Colonic mucosa (tissue), 4 donors: ENCODE measurements around the gene LRRN4. TPM values are rescaled to one million over a fixed set of nuclear protein-coding genes. Genes with fewer than 3 reads are reported as not detected.

Source experiments
- DNase-seq: peaks from one replicate; pipeline ENCODE4 v3.0.0-alpha.2; 2020
- H3K27ac ChIP-seq: fragments of 200-600 bp; one replicate; pipeline ENCODE4 v1.8.0; 2021
- H3K27me3 ChIP-seq: fragments of 200-600 bp; one replicate; pipeline ENCODE4 v1.8.0; 2021
- H3K36me3 ChIP-seq: fragments of 200-600 bp; one replicate; pipeline ENCODE4 v1.8.0; 2021
- H3K4me1 ChIP-seq: fragments of 200-600 bp; one replicate; pipeline ENCODE4 v1.8.0; 2021; ENCODE audit warnings: mild to moderate bottlenecking
- H3K4me3 ChIP-seq: fragments of 200-600 bp; one replicate; pipeline ENCODE4 v1.8.0; 2021
- H3K9ac ChIP-seq, 2 donors: one replicate each; pipeline ENCODE4 v1.7.0; 2013; ENCODE audit warnings: control low read depth in 2 of 2, low read depth in 2 of 2, low read length in 2 of 2
- H3K9me3 ChIP-seq: fragments of 200-600 bp; one replicate; pipeline ENCODE4 v1.8.0; 2021
- CTCF ChIP-seq: fragments of 200-600 bp; IDR thresholded peaks from one replicate; pipeline ENCODE4 v1.8.0; 2022; ENCODE audit warnings: antibody characterized with exemption, mild to moderate bottlenecking
- intact Hi-C: fragments of 100-400 bp; cut with DNase I; formaldehyde crosslinking; loops from one replicate; pipeline ENCODE4 v1.14.1; 2022
- total RNA-seq, 2 donors: library from RNA; stranded (reverse); fragmentation: NEBNext Ultra II Directional in 1 of 2; extraction: Animal tissue kit (Norgen Biotek cat#: 25700) in 1 of 2; gene quantifications; one replicate each; pipeline ENCODE4 v1.2.1, GENCODE V29; 2021
- donor health status: healthy.
- donor health status: DM: no; HTN: no; CAD: no.
- donor health status: DM: no; HTN: no; CAD: no.

Gene LRRN4
- total RNA-seq, 2 donors from 2014 or later = not detected

GRCh38 chr20:6007529-6008103 is 46.2 kb downstream of the LRRN4 start:
- peak; percentile 38 for DNase-seq
- Histone ChIP-seq H3K27me3 (no peaks in the 10 kb centered on the region), H3K4me3 (peak overlapping the region; percentile 91), H3K4me1 (no peaks in the 10 kb centered on the region), H3K27ac (peak overlapping the region; percentile 14), H3K9me3 (no peaks in the 10 kb centered on the region), H3K9ac (peak overlapping the region in 1 of 2 donors; percentile 87), H3K36me3 (peaks cover 5% of the 10 kb centered on the region)
- intact Hi-C loops = no loop called here
- TF ChIP-seq CTCF = no peak

- Histone ChIP-seq H3K27me3 (no peaks in the 10 kb centered on the region), H3K9me3 (no peaks in the 10 kb centered on the region), H3K4me1 (no peaks in the 10 kb centered on the region), H3K27ac (peak overlapping the region; percentile 14), H3K4me3 (peak overlapping the region; percentile 91), H3K9ac (peak overlapping the region in 1 of 2 donors; percentile 87), H3K36me3 (peaks cover 5% of the 10 kb centered on the region)
- intact Hi-C loops = no loop called here
- peak; percentile 26 for DNase-seq
- TF ChIP-seq CTCF = no peak
These were observed 46.7 kb downstream of the LRRN4 start for GRCh38 chr20:6007094-6007528.

- Histone ChIP-seq H3K9me3 (no peaks in the 10 kb centered on the region), H3K27ac (peak overlapping the region; percentile 79), H3K9ac (peak overlapping the region; percentile 68 to 87), H3K4me3 (peak overlapping the region; percentile 91), H3K27me3 (no peaks in the 10 kb centered on the region), H3K36me3 (peaks cover 5% of the 10 kb centered on the region), H3K4me1 (no peaks in the 10 kb centered on the region)
- DNase-seq = peak; percentile 26
- no peak for TF ChIP-seq CTCF
- intact Hi-C loops = no loop called here
These were observed 47.3 kb downstream of the LRRN4 start for GRCh38 chr20:6006603-6006949.

- Histone ChIP-seq H3K4me3 (no peak overlapping the region), H3K27me3 (no peaks in the 10 kb centered on the region), H3K4me1 (no peaks in the 10 kb centered on the region), H3K9me3 (no peaks in the 10 kb centered on the region), H3K27ac (no peak overlapping the region), H3K36me3 (no peaks in the 10 kb centered on the region), H3K9ac (no peak overlapping the region)
- intact Hi-C loops = no loop called here
- DNase-seq = no peak
- TF ChIP-seq CTCF = no peak
These were observed 53.0 kb downstream of the LRRN4 start for GRCh38 chr20:6000871-6001270.

GRCh38 chr20:5999783-6000182 is 54.1 kb downstream of the LRRN4 start:
- Histone ChIP-seq H3K27me3 (no peaks in the 10 kb centered on the region), H3K4me1 (no peaks in the 10 kb centered on the region), H3K9me3 (no peaks in the 10 kb centered on the region), H3K4me3 (no peak overlapping the region), H3K27ac (no peak overlapping the region), H3K36me3 (no peaks in the 10 kb centered on the region), H3K9ac (no peak overlapping the region)
- TF ChIP-seq CTCF = no peak
- DNase-seq = no peak
- intact Hi-C loops = no loop called here
